Thoracic aorta (tissue), 2 donors: ENCODE results near the gene CLCN1. TPM values are rescaled to one million over a fixed set of nuclear protein-coding genes. Genes with fewer than 3 reads are reported as not detected.
"Not testable (repeated sequence)": the region's sequence is repeated elsewhere in the genome, so short reads cannot be mapped to it uniquely, and the experiment has no call there.

Experiments
- ATAC-seq: fragments of 150-250 bp; one replicate; pipeline ENCODE4 v1.8.0; 2017; ENCODE audit warnings: low read depth; ENCODE audit not compliant: insufficient number of reproducible peaks, low FRiP score
- DNase-seq: peaks from one replicate; pipeline ENCODE4 v3.0.0-alpha.2; 2020; ENCODE audit warnings: low spot score
- H3K27ac ChIP-seq, 2 donors: fragments of 200-600 bp; sonication (generic); 1 replicate in 1 of 2; 2 replicates in 1 of 2; pipeline ENCODE4 v1.5.1; 2016; ENCODE audit warnings: mild to moderate bottlenecking in 2 of 2, moderate library complexity in 2 of 2
- H3K27me3 ChIP-seq: fragments of 200-600 bp; sonication (generic); replicated peaks from 2 replicates; pipeline ENCODE4 v1.6.0; 2016; ENCODE audit warnings: mild to moderate bottlenecking; ENCODE audit not compliant: insufficient read depth
- H3K36me3 ChIP-seq: fragments of 200-600 bp; sonication (generic); one replicate; pipeline ENCODE4 v1.5.1; 2016
- H3K4me1 ChIP-seq, 2 donors: fragments of 200-600 bp; sonication (generic); 1 replicate in 1 of 2; 2 replicates in 1 of 2; pipeline versions ENCODE4 v1.5.1 to v1.6.0; 2016; ENCODE audit warnings: low read depth in 2 of 2, mild to moderate bottlenecking in 1 of 2; ENCODE audit not compliant: control insufficient read depth in 1 of 2
- H3K4me3 ChIP-seq: fragments of 200-600 bp; sonication (generic); 2 replicates; pipeline ENCODE4 v1.5.1; 2016; ENCODE audit warnings: mild to moderate bottlenecking
- H3K9me3 ChIP-seq: fragments of 200-600 bp; sonication (generic); 2 replicates; pipeline ENCODE4 v1.5.1; 2016
- total RNA-seq, 2 donors: library from RNA; depleted of rRNA; stranded (reverse); fragments of >200 nt; gene quantifications; one replicate each; pipeline versions ENCODE4 v1.1.0 to v1.2.3, GENCODE V29; 2016
- TF ChIP-seq, protein P1 (sequence below): fragments of 200-600 bp; sonication (generic); IDR thresholded peaks from one replicate; pipeline ENCODE4 v1.5.1; 2019; ENCODE audit warnings: antibody characterized with exemption

CLCN1 gene
- total RNA-seq, 2 donors from 2014 or later: 0.68 TPM; not detected in 1

DNA sequence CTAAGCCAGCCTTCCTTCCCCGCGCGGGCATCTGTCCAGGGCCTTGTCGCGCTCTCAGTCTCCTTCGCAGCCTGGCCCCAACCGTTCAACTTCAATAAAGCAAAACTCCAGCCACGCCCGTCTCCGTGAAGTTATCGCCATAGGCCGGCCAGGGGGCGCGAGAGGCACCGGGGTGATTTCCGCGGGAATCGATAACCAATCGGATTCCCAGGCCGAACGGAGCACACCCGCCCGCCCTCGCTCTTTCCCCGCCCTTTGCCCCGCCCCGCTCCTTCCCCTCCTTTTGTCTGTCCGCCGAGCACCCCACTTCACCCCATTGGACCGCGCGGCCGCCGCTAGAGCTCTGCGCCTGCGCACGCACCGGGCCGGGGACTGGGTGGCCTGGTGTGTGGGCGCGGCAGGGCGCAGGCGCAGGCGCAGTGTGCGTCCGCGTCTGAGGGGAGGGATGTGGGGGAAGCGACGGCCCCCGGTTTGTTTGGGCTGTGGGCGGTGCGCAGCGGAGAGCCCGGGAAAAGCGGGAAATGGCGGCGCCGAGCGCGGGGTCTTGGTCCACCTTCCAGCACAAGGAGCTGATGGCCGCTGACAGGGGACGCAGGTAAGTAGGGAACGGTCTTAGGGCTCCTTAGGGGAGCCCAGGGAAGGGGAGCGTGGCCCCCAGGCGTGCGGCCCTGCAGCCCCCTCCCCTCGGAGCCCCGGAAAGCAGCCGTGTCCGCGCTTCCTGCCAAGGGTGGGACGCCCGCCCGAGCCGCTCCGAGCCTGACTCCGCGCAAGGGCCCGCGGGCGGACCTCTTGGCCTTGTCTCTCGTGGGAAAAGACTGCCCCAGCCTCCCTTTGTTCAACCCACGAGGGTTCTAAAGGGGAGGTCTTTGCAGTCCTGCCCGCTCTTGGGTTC, 27.7 kb upstream of the CLCN1 start, which contains the start of gene CASP2:
CASP2 (plus strand) TSS at position 417 of the 892 bp plus-strand sequence; CDS start at position 522, 105 bp downstream.
- peak; percentile 96 for DNase-seq
- Histone ChIP-seq H3K27ac (peak within 1 kb of the TSS; percentile 89 to 94), H3K9me3 (no peaks in the 10 kb centered on the region), H3K27me3 (no peaks in the 10 kb centered on the region), H3K4me3 (peak within 1 kb of the TSS; percentile 94), H3K4me1 (peaks cover 18 to 31% of the 10 kb centered on the region in 2 donors), H3K36me3 (peaks cover 11% of the 10 kb centered on the region)
- TF ChIP-seq, protein P1, sequence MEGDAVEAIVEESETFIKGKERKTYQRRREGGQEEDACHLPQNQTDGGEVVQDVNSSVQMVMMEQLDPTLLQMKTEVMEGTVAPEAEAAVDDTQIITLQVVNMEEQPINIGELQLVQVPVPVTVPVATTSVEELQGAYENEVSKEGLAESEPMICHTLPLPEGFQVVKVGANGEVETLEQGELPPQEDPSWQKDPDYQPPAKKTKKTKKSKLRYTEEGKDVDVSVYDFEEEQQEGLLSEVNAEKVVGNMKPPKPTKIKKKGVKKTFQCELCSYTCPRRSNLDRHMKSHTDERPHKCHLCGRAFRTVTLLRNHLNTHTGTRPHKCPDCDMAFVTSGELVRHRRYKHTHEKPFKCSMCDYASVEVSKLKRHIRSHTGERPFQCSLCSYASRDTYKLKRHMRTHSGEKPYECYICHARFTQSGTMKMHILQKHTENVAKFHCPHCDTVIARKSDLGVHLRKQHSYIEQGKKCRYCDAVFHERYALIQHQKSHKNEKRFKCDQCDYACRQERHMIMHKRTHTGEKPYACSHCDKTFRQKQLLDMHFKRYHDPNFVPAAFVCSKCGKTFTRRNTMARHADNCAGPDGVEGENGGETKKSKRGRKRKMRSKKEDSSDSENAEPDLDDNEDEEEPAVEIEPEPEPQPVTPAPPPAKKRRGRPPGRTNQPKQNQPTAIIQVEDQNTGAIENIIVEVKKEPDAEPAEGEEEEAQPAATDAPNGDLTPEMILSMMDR: peak; percentile 17
- peak; percentile 89 for ATAC-seq

DNA sequence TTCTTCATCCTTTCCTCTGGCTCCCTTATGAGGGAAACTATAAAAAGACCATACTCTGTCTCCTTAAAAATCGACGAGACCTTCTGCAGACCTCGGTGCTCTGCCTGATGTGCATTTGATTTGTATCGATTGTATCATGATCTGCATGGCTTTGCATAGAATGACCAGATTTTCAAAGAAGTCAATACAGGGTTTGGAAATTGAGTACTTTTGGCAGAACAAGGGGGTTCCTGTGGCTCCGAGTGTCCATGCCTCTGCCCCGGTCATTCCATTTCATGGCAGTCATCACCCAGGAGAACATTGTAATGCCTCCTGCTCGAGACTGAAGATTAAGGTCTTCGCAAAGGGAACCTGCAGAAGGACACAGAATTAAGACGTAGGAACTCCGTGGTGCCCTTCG, 27.1 kb upstream of the CLCN1 start:
- TF ChIP-seq, protein P1: no peak
- ATAC-seq (no peak), DNase-seq (no peak)
- Histone ChIP-seq H3K4me1 (peaks cover 18 to 31% of the 10 kb centered on the region in 2 donors), H3K27me3 (no peaks in the 10 kb centered on the region), H3K4me3 (peak overlapping the region; percentile 94), H3K9me3 (no peaks in the 10 kb centered on the region), H3K27ac (peak overlapping the region; percentile 89 to 94), H3K36me3 (peaks cover 16% of the 10 kb centered on the region)

DNA sequence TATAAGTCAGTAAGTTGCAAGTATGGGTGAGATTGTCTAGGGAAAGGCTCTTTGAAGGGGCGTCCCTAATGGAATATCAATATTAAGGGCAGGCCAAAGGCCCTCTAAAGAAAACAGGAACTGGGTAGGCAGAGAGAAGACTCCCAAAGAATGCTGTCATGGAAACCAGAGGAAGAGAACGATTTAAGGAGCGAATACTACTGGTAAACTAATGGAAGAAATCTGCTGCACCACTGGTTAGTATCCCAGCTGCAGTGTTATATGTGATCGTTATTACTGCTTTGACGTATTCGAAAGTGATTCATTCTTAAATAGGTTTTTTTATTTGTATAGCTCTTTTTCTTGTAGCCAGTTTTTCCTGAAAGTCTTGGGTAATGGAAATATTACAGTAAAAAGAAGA, 26.5 kb upstream of the CLCN1 start:
- H3K4me3 ChIP-seq: peak overlapping the region; percentile 94
- H3K9me3 ChIP-seq: no peaks in the 10 kb centered on the region
- H3K4me1 ChIP-seq: peaks cover 18 to 31% of the 10 kb centered on the region in 2 donors
- no peaks in the 10 kb centered on the region for H3K27me3 ChIP-seq
- TF ChIP-seq, protein P1: no peak
- H3K27ac ChIP-seq: peak overlapping the region; percentile 89 to 94
- ATAC-seq (no peak), DNase-seq (no peak)
- H3K36me3 ChIP-seq: peaks cover 20% of the 10 kb centered on the region

DNA sequence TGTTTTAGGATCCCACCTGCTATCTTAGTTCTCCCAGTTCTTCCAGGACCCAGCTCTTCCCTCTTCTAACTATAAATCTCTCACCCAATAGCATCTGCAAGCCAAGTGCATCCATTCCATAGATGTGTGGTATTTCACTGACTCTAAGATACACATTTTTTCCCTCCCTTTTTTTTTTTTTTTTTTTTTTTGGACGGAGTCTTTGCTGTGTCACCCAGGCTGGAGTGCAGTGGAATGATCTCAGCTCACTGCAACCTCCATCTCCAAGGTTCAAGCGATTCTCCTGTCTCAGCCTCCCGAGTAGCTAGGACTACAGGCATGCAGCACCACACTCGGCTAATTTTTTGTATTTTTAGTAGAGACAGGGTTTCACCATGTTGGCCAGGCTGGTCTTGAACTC, 26.0 kb upstream of the CLCN1 start:
- peak overlapping the region; percentile 94 for H3K4me3 ChIP-seq
- not testable (repeated sequence) for H3K9me3 ChIP-seq, ATAC-seq, DNase-seq, H3K27me3 ChIP-seq
- H3K36me3 ChIP-seq: peaks cover 25% of the 10 kb centered on the region
- H3K4me1 ChIP-seq: peaks cover 18 to 31% of the 10 kb centered on the region in 2 donors
- H3K27ac ChIP-seq: peak overlapping the region in 1 of 2 donors; percentile 94

DNA sequence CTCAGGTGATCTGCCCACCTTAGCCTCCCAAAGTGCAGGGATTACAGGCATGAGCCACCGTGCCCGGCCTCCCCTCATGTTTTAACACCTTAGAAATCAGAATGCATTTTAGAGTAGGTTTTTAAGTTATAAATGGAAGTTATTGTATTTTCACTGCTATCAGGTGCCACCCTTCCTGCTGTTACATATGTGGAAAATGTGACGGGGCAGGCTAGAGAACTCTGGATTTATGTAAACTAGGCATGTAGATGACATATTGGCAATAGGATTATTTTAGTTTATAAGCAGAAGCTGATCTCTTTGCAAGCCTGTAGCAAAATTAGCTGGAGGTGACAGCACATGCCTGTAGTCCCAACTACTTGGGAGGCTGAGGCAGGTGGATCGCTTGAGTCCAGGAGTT, 25.6 kb upstream of the CLCN1 start:
- Histone ChIP-seq H3K4me3 (peak overlapping the region; percentile 94), H3K27me3 (no peaks in the 10 kb centered on the region), H3K9me3 (no peaks in the 10 kb centered on the region), H3K4me1 (peaks cover 18 to 31% of the 10 kb centered on the region in 2 donors), H3K27ac (peak overlapping the region in 1 of 2 donors; percentile 18), H3K36me3 (peaks cover 29% of the 10 kb centered on the region)
- ATAC-seq: no peak
- DNase-seq: no peak
- TF ChIP-seq, protein P1: no peak
